Neural crest cell (in vitro differentiated cells): ENCODE results near the gene HCFC1. TPM values are rescaled to one million over a fixed set of nuclear protein-coding genes. Genes with fewer than 3 reads are reported as not detected.

Experiments used
- DNase-seq: peaks from one replicate; pipeline ENCODE4 v3.0.0; 2021; ENCODE audit warnings: low read depth, mixed read lengths, low spot score
- H3K27ac Mint-ChIP-seq: one replicate; pipeline ENCODE4 v1.8.0; 2021; ENCODE audit warnings: mild to moderate bottlenecking, mixed read lengths; ENCODE audit not compliant: unreplicated experiment
- H3K27me3 Mint-ChIP-seq: 2 replicates; pipeline ENCODE4 v1.8.0; 2021; ENCODE audit warnings: low read depth, mild to moderate bottlenecking, mixed read lengths
- H3K36me3 Mint-ChIP-seq: 2 replicates; pipeline ENCODE4 v1.8.0; 2021; ENCODE audit warnings: low read depth, mild to moderate bottlenecking, mixed read lengths
- H3K4me1 Mint-ChIP-seq: 2 replicates; pipeline ENCODE4 v1.8.0; 2021; ENCODE audit warnings: mixed read lengths
- H3K4me3 Mint-ChIP-seq: one replicate; pipeline ENCODE4 v1.8.0; 2021; ENCODE audit warnings: mild to moderate bottlenecking, mixed read lengths
- H3K9me3 Mint-ChIP-seq: 2 replicates; pipeline ENCODE4 v1.8.0; 2021; ENCODE audit warnings: mixed read lengths
- CTCF ChIP-seq: fragments of 200-600 bp; sonication (generic); conservative IDR thresholded peaks from 2 replicates; pipeline ENCODE4 v1.5.0; 2021; ENCODE audit warnings: antibody characterized with exemption, mild to moderate bottlenecking
- total RNA-seq: library from RNA; stranded (reverse); gene quantifications from 2 replicates; pipeline ENCODE4 v1.2.1, GENCODE V29; 2021

HCFC1 gene
- total RNA-seq, 1 donor from 2014 or later = 168 TPM

- peaks cover 4% of the 10 kb centered on the region for H3K36me3 Mint-ChIP-seq
- H3K4me1 Mint-ChIP-seq = peaks cover 20% of the 10 kb centered on the region
- TF ChIP-seq CTCF = no peak
- peaks cover 2% of the 10 kb centered on the region for H3K27me3 Mint-ChIP-seq
- H3K9me3 Mint-ChIP-seq = no peaks in the 10 kb centered on the region
- DNase-seq = no peak
- H3K4me3 Mint-ChIP-seq = peak overlapping the region; percentile 81
- peak overlapping the region; percentile 92 for H3K27ac Mint-ChIP-seq
Measured at GRCh38 chrX:154019061-154019621, 47.5 kb upstream of the HCFC1 start.

- TF ChIP-seq CTCF = no peak
- Mint-ChIP-seq H3K9me3 (no peaks in the 10 kb centered on the region), H3K36me3 (peaks cover 6% of the 10 kb centered on the region), H3K27me3 (peaks cover 3% of the 10 kb centered on the region), H3K27ac (peak overlapping the region; percentile 92), H3K4me3 (peak overlapping the region; percentile 81), H3K4me1 (peaks cover 22% of the 10 kb centered on the region)
- DNase-seq = no peak
Measured at GRCh38 chrX:154018518-154019060, 47.0 kb upstream of the HCFC1 start.

- peak overlapping the region; percentile 81 for H3K4me3 Mint-ChIP-seq
- no peak for TF ChIP-seq CTCF
- H3K4me1 Mint-ChIP-seq = peaks cover 18% of the 10 kb centered on the region
- H3K36me3 Mint-ChIP-seq = peaks cover 3% of the 10 kb centered on the region
- no peak overlapping the region for H3K27ac Mint-ChIP-seq
- peaks cover 5% of the 10 kb centered on the region for H3K27me3 Mint-ChIP-seq
- no peaks in the 10 kb centered on the region for H3K9me3 Mint-ChIP-seq
- no peak for DNase-seq
Measured at GRCh38 chrX:154017766-154018517, 46.3 kb upstream of the HCFC1 start.

GRCh38 chrX:154016366-154017076, 44.9 kb upstream of the HCFC1 start:
- H3K36me3 Mint-ChIP-seq = peaks cover 3% of the 10 kb centered on the region
- H3K27ac Mint-ChIP-seq = no peak overlapping the region
- no peak overlapping the region for H3K4me3 Mint-ChIP-seq
- no peak for TF ChIP-seq CTCF
- DNase-seq = no peak
- no peaks in the 10 kb centered on the region for H3K9me3 Mint-ChIP-seq
- peaks cover 15% of the 10 kb centered on the region for H3K4me1 Mint-ChIP-seq
- H3K27me3 Mint-ChIP-seq = peaks cover 5% of the 10 kb centered on the region

- Mint-ChIP-seq H3K4me1 (peaks cover 15% of the 10 kb centered on the region), H3K9me3 (no peaks in the 10 kb centered on the region), H3K36me3 (peaks cover 3% of the 10 kb centered on the region), H3K27me3 (peaks cover 5% of the 10 kb centered on the region), H3K4me3 (peak overlapping the region; percentile 68), H3K27ac (no peak overlapping the region)
- DNase-seq = no peak
- TF ChIP-seq CTCF = no peak
Measured at GRCh38 chrX:154015581-154016264, 44.1 kb upstream of the HCFC1 start.
